ENCODE results near the gene METTL15.
"Not testable (repeated sequence)": the region's sequence is repeated elsewhere in the genome, so short reads cannot be mapped to it uniquely, and the experiment has no call there.

Gene METTL15

DNA sequence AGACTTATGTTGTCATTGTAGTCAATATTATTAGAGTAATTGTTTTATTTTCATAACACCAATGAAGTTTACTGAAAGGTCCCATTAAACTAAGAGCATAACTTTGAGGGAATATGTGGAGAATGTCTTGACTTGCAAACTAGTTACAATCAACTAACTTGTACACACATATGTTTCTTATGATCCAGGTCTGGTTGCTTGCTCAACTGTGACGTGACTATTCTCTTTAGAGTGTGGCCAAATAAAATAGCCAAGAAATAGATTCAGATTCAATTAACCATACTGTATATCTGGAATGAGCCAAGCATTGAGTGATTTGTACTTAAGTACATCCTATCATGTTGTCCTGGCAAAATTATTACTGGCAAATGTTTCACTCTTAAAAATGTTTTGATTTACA is 101.7 kb downstream of the METTL15 start:
- Histone ChIP-seq H3K27me3 (no peaks in the 10 kb centered on the region), H3K9ac (no peak overlapping the region), H3K27ac (no peak overlapping the region), H3K4me3 (no peak overlapping the region), H3K9me3 (replicated peaks in 1 of 11) (no peaks in the 10 kb centered on the region), H3K36me3 (peaks cover 0 to 21% (median 5%) of the 10 kb centered on the region in 11 experiments; a peak in 8 of 22 replicates), H3K4me1 (no peaks in the 10 kb centered on the region), H4K20me1 (no peaks in the 10 kb centered on the region), H3K4me2 (no peak overlapping the region)
- no peak for TF ChIP-seq Cebpa-rat (IDR thresholded peaks at IDR 0.05)

DNA sequence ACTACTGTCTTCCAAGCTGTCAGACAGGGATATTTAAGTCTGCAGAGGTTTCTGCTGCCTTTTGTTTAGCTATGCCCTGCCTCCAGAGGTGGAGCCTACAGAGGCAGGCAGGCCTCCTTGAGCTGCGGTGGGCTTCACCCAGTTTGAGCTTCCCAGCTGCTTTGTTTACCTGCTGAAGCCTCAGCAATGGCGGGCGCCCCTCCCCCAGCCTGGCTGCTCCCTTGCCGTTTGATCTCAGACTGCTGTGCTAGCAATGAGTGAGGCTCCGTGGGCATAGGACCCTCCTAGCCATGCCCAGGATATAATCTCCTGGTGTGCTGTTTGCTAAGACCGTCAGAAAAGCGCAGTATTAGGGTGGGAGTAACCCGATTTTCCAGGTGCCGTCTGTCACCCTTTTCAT is 113.9 kb downstream of the METTL15 start:
- not testable (repeated sequence) for H3K27ac ChIP-seq, H3K4me2 ChIP-seq, H3K27me3 ChIP-seq, H3K36me3 ChIP-seq, H3K9ac ChIP-seq, H3K4me3 ChIP-seq, H4K20me1 ChIP-seq, H3K4me1 ChIP-seq
- H3K9me3 ChIP-seq (replicated peaks in 1 of 11) = peaks cover 0 to 11% (median 5%) of the 10 kb centered on the region in 11 experiments; a peak in 14 of 22 replicates

GRCh38 chr11:28223577-28223976 is 115.4 kb downstream of the METTL15 start:
- Histone ChIP-seq H3K27ac (no peak overlapping the region), H3K4me3 (no peak overlapping the region), H3K9me3 (replicated peaks in 1 of 11) (peaks cover 0 to 5% (median 0%) of the 10 kb centered on the region in 11 experiments; a peak in 4 of 22 replicates), H3K4me1 (no peaks in the 10 kb centered on the region), H3K4me2 (no peak overlapping the region), H3K9ac (no peak overlapping the region), H4K20me1 (no peaks in the 10 kb centered on the region), H3K36me3 (peaks cover 0 to 7% (median 0%) of the 10 kb centered on the region in 11 experiments; a peak in 1 of 22 replicates), H3K27me3 (no peaks in the 10 kb centered on the region)
- TF ChIP-seq Cebpa-rat (IDR thresholded peaks at IDR 0.05) = no peak

- Histone ChIP-seq H3K27me3 (no peaks in the 10 kb centered on the region), H3K4me1 (no peaks in the 10 kb centered on the region), H3K4me2 (no peak overlapping the region), H3K36me3 (peaks cover 0 to 7% (median 0%) of the 10 kb centered on the region in 11 experiments; a peak in 1 of 22 replicates), H3K4me3 (no peak overlapping the region), H3K9ac (no peak overlapping the region), H4K20me1 (no peaks in the 10 kb centered on the region), H3K27ac (no peak overlapping the region), H3K9me3 (replicated peaks in 1 of 11) (peaks cover 0 to 5% (median 0%) of the 10 kb centered on the region in 11 experiments; a peak in 4 of 22 replicates)
- TF ChIP-seq Cebpa-rat (IDR thresholded peaks at IDR 0.05) = no peak
Observed at GRCh38 chr11:28223994-28224393, 115.8 kb downstream of the METTL15 start.

DNA sequence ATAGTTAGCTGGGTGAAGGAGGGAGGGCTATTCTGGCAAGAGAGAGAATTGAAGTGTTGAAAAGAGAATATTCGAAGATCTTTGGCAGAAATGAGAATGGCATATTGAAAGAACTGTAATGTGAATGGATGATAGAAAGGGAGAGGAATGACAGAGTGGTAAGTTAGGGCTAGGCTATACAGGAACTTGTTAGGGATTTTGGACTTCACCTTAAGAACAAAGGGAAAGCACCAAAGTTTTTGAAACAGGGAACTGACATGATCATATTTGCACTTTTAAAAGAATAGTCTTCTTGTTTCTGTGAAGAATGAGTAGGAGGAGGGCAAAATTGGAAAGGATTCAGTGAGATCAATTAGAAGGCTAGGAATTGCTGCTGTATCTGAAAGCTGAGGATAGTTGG is 119.3 kb downstream of the METTL15 start:
- no peak overlapping the region for H3K9ac ChIP-seq
- no peak overlapping the region for H3K27ac ChIP-seq

DNA sequence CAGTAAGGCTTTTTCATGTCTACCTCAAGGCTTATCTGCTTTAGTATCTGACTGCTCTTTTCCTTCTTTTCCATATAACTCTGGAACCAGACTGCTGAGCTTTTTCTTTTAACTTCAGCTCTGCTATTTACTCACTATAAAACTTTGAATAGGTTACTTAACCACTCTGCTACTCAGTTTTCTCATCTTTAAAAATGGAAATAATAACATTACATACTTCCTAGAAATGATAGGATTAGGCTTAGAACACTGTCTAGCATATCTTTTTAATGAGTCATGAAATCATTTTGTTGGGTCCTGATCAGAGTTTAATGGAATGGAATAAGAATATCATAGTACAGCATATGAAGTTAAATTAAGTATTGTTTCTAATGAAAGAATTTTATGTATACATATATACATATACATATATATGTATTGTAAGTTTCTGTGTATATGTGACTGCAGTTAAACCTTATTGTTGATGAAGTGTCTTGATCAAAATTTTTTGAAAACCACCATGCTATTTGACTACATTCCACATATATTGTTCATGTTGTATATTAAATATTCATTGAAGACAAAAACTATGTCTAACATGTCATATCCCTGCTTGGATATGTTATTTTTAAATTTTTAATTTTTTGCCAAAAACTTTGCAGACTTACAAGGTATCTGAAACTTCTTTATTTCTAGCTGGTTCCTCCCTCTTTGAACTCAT is 120.2 kb downstream of the METTL15 start:
- H4K20me1 ChIP-seq = no peaks in the 10 kb centered on the region
- no peaks in the 10 kb centered on the region for H3K4me1 ChIP-seq
- no peak overlapping the region for H3K27ac ChIP-seq
- no peak overlapping the region for H3K4me2 ChIP-seq
- TF ChIP-seq Cebpa-rat (IDR thresholded peaks at IDR 0.05) = no peak
- no peak overlapping the region for H3K9ac ChIP-seq
- H3K9me3 ChIP-seq (replicated peaks in 1 of 11) = no peaks in the 10 kb centered on the region
- no peaks in the 10 kb centered on the region for H3K27me3 ChIP-seq
- H3K4me3 ChIP-seq = no peak overlapping the region
- H3K36me3 ChIP-seq = no peaks in the 10 kb centered on the region

More for the DNA sequence above, 119.3 kb downstream of the METTL15 start:
- H3K27me3 ChIP-seq = no peaks in the 10 kb centered on the region
- H3K4me1 ChIP-seq = no peaks in the 10 kb centered on the region
- H3K4me3 ChIP-seq = no peak overlapping the region
- H3K36me3 ChIP-seq = 0 out of 22 replicates have a peak, but pooled peaks cover 0 to under 1% (median 0%) of the 10 kb centered on the region in 11 experiments
- TF ChIP-seq Cebpa-rat (IDR thresholded peaks at IDR 0.05) = no peak
- no peak overlapping the region for H3K4me2 ChIP-seq
- H4K20me1 ChIP-seq = no peaks in the 10 kb centered on the region
- H3K9me3 ChIP-seq (replicated peaks in 1 of 11) = no peaks in the 10 kb centered on the region

GRCh38 chr11:28231475-28231874 is 123.3 kb downstream of the METTL15 start:
- no peak overlapping the region for H3K27ac ChIP-seq
- TF ChIP-seq Cebpa-rat (IDR thresholded peaks at IDR 0.05) = no peak
- no peaks in the 10 kb centered on the region for H3K27me3 ChIP-seq
- no peak overlapping the region for H3K4me2 ChIP-seq
- H3K9me3 ChIP-seq (replicated peaks in 1 of 11) = no peaks in the 10 kb centered on the region
- H3K9ac ChIP-seq = no peak overlapping the region
- H4K20me1 ChIP-seq = no peaks in the 10 kb centered on the region
- no peak overlapping the region for H3K4me3 ChIP-seq
- no peaks in the 10 kb centered on the region for H3K4me1 ChIP-seq
- no peaks in the 10 kb centered on the region for H3K36me3 ChIP-seq

DNA sequence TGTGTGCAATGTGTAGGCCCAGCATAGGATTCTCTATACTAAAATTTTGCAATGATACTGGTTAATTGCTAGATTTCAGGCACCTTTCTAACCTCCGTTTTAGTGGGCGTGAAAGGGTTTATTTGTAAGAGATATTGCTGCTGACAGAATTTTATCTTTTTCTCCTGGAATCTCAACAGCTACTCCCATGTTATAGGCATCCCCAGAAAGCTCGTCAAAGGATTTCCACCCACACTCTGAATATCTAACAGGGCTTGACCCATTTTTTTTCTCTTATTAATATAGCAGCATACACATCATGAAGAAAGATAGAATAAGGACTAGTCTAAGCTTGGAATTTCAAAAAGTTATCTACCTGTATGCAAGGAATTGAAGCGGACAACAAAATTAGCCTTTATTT is 124.5 kb downstream of the METTL15 start:
- no peak for TF ChIP-seq Cebpa-rat (IDR thresholded peaks at IDR 0.05)

GRCh38 chr11:28241760-28242159 is 133.6 kb downstream of the METTL15 start:
- peaks cover 0 to 5% (median 0%) of the 10 kb centered on the region in 11 experiments; a peak in 2 of 22 replicates for H3K36me3 ChIP-seq
- H3K9ac ChIP-seq = no peak overlapping the region
- H3K27me3 ChIP-seq = no peaks in the 10 kb centered on the region
- H3K4me2 ChIP-seq = no peak overlapping the region
- peaks cover 0 to 6% (median 0%) of the 10 kb centered on the region in 11 experiments; a peak in 5 of 22 replicates for H3K9me3 ChIP-seq (replicated peaks in 1 of 11)
- TF ChIP-seq Cebpa-rat (IDR thresholded peaks at IDR 0.05) = no peak
- H3K27ac ChIP-seq = no peak overlapping the region
- H3K4me3 ChIP-seq = no peak overlapping the region
- no peaks in the 10 kb centered on the region for H4K20me1 ChIP-seq
- H3K4me1 ChIP-seq = no peaks in the 10 kb centered on the region

More for the DNA sequence above, 124.5 kb downstream of the METTL15 start:
- no peaks in the 10 kb centered on the region for H3K9me3 ChIP-seq (replicated peaks in 1 of 11)
- no peak overlapping the region for H3K4me2 ChIP-seq
- no peaks in the 10 kb centered on the region for H4K20me1 ChIP-seq
- no peak overlapping the region for H3K4me3 ChIP-seq
- no peaks in the 10 kb centered on the region for H3K4me1 ChIP-seq
- no peaks in the 10 kb centered on the region for H3K27me3 ChIP-seq
- H3K36me3 ChIP-seq = no peaks in the 10 kb centered on the region
- H3K9ac ChIP-seq = no peak overlapping the region
- no peak overlapping the region for H3K27ac ChIP-seq

- Histone ChIP-seq H3K9ac (no peak overlapping the region), H3K4me2 (no peak overlapping the region), H4K20me1 (no peaks in the 10 kb centered on the region), H3K4me1 (no peaks in the 10 kb centered on the region), H3K27ac (no peak overlapping the region), H3K9me3 (replicated peaks in 1 of 11) (peaks cover 0 to 6% (median 0%) of the 10 kb centered on the region in 11 experiments; a peak in 5 of 22 replicates), H3K36me3 (peaks cover 0 to 5% (median 0%) of the 10 kb centered on the region in 11 experiments; a peak in 2 of 22 replicates), H3K27me3 (no peaks in the 10 kb centered on the region), H3K4me3 (no peak overlapping the region)
- no peak for TF ChIP-seq Cebpa-rat (IDR thresholded peaks at IDR 0.05)
Observed at GRCh38 chr11:28242596-28242995, 134.4 kb downstream of the METTL15 start.

Data from BLaER1 treated with 17β-estradiol and CSF1 and Interleukin-3, amounts not matched to agents 10 nM and 100 nM (cell line).